ENCODE results near the gene PHOSPHO2. TPM values are rescaled to one million over a fixed set of nuclear protein-coding genes. Genes with fewer than 3 reads are reported as not detected.

PHOSPHO2 gene
- total RNA-seq, 4 donors from 2014 or later = 5.4 to 9.9 (median 6.9) TPM

DNA sequence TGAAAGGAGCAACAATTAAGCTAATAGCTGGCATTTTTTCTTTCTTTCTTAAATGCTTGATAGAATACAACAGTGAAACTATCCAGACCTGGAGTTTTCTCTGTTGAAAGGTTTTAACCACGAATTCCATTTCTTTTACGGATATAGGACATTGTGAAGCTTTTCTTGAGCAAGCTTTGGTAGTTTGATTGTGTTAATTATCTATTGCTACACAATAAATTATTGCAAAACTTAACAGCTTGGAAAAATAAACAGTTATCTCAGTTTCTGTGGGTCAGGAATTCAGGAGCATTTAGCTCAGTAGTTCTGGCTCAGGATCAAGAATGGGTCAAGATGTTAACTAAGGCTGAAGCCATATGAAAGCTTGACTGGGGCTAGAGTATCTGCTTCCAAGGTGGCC, 11.7 kb downstream of the PHOSPHO2 start:
- H3K27me3 ChIP-seq = no peaks in the 10 kb centered on the region
- peak overlapping the region in 1 of 4 donors; percentile 28 for H3K27ac ChIP-seq
- TF ChIP-seq CTCF (IDR thresholded peaks at IDR 0.05) (no peak), POLR2A (IDR thresholded peaks at IDR 0.05) (no peak)

GRCh38 chr2:169707626-169708025, 13.4 kb downstream of the PHOSPHO2 start:
- Histone ChIP-seq H3K27me3 (no peaks in the 10 kb centered on the region), H3K9me3 (peaks cover 0 to 4% (median 0%) of the 10 kb centered on the region in 4 donors), H3K4me3 (no peak overlapping the region), H3K36me3 (no peaks in the 10 kb centered on the region), H3K27ac (no peak overlapping the region), H3K4me1 (peaks cover 0 to 30% (median 2%) of the 10 kb centered on the region in 4 donors)
- TF ChIP-seq POLR2A (IDR thresholded peaks at IDR 0.05) (no peak), CTCF (IDR thresholded peaks at IDR 0.05) (no peak)
- no peak for DNase-seq

More for the DNA sequence above, 11.7 kb downstream of the PHOSPHO2 start:
- DNase-seq = no peak
- H3K36me3 ChIP-seq = no peaks in the 10 kb centered on the region
- H3K4me3 ChIP-seq = no peak overlapping the region
- no peaks in the 10 kb centered on the region for H3K9me3 ChIP-seq
- H3K4me1 ChIP-seq = peaks cover 0 to 18% (median 0%) of the 10 kb centered on the region in 4 donors

DNA sequence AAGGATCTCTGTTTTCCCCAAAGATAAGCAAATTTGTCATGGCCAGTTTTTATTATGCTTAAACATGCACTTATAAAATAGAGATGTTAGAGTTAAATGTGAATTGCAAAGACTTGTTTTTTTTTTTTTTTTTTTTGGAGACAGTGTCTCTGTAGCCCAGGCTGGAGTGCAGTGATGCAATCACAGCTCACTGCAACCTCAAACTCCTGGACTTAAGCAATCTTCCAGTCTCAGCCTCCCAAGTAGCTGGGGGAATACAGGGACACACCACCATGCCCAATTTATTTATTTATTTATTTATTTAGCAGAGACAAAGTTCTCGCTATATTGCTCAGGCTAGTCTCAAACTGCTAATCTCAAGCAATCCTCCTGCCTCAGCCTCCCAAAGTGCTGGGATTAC, 15.1 kb downstream of the PHOSPHO2 start:
- H3K4me1 ChIP-seq = peaks cover 0 to 34% (median 2%) of the 10 kb centered on the region in 4 donors
- no peak for DNase-seq
- H3K27ac ChIP-seq = peak overlapping the region in 1 of 4 donors; percentile 23
- H3K9me3 ChIP-seq = peaks cover 0 to 4% (median 0%) of the 10 kb centered on the region in 4 donors
- H3K36me3 ChIP-seq = no peaks in the 10 kb centered on the region
- no peak overlapping the region for H3K4me3 ChIP-seq
- no peaks in the 10 kb centered on the region for H3K27me3 ChIP-seq
- TF ChIP-seq CTCF (IDR thresholded peaks at IDR 0.05) = no peak

DNA sequence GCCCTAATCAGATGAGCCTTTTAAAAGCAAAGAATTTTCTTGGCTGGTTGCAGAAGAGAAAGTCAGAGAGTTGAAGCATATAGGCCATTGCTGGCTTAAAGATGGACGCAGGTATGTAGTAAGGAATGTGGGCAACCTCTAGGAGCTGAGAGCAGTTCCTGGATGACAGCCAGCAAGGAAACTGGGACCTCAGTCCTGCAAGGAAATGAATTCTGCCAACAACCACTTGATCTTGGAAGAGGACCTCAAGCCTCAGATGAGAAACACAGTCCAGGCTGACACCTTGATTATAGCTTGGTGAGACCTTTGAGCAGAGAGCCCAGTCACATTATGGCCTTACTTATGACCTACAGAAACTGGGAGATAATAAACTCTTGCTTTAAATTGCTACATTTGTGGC, 15.7 kb downstream of the PHOSPHO2 start:
- Histone ChIP-seq H3K27me3 (no peaks in the 10 kb centered on the region), H3K36me3 (no peaks in the 10 kb centered on the region), H3K27ac (peak overlapping the region in 2 of 4 donors; percentile 25 to 64), H3K9me3 (peaks cover 0 to 4% (median 0%) of the 10 kb centered on the region in 4 donors), H3K4me3 (no peak overlapping the region), H3K4me1 (peaks cover 0 to 36% (median 2%) of the 10 kb centered on the region in 4 donors)
- TF ChIP-seq POLR2A (IDR thresholded peaks at IDR 0.05) (no peak), CTCF (IDR thresholded peaks at IDR 0.05) (no peak)
- DNase-seq = peak in 1 of 3 donors; percentile 56

DNA sequence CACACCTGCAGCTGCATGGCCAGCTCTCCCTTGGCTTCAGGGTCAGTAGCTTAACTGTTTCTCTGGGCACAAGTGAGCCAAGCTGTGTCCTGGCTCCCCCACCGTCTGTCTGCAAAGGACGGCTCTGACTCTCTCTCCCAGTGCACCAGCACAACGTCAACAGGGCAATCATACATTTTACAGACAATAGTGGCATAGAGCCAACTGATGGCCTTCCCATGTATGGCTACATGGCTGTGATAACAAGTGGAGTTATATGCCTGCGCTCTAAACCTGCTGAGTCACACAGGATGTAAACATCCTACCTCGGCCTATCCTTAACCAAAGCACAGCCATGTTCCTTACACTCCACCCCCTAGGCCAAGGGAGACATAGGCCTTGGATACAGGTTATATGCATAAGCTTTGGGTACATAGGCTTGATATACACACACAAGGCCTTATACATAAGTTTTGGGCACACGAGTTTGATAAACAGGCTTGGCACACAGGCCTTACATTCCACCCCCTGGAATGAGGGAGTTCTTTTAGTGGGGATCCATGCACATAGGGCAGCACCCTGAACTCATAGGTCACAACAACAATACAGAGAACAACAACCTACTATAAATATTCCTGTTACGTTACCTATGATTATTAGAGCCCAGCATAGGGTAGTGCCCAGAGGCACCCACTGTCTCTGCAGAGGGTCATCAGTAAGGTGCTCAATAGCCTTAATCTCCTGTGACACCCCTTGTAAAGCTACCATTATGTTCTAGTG, 17.7 kb downstream of the PHOSPHO2 start:
- peaks cover 0 to 47% (median 2%) of the 10 kb centered on the region in 4 donors for H3K4me1 ChIP-seq
- no peaks in the 10 kb centered on the region for H3K36me3 ChIP-seq
- peak in 1 of 3 donors; percentile 54 for DNase-seq
- peak overlapping the region in 3 of 4 donors; percentile 23 to 84 (median 65) for H3K27ac ChIP-seq
- no peaks in the 10 kb centered on the region for H3K27me3 ChIP-seq
- H3K9me3 ChIP-seq = peaks cover 0 to 4% (median 0%) of the 10 kb centered on the region in 4 donors
- H3K4me3 ChIP-seq = no peak overlapping the region
- TF ChIP-seq POLR2A (IDR thresholded peaks at IDR 0.05) (no peak), CTCF (IDR thresholded peaks at IDR 0.05) (no peak)
